Keratinocyte (primary cell): ENCODE measurements around the gene PRKCE.

Experiments used
- EZH2 ChIP-seq: IDR thresholded peaks from one replicate; pipeline ENCODE4 v1.6.1; 2012; ENCODE audit warnings: inconsistent platforms, mild to moderate bottlenecking, low read length, moderate library complexity
- TF ChIP-seq, protein P1 (sequence below), 3 experiments: IDR thresholded peaks in 1 of 3; conservative IDR thresholded peaks in 1 of 3; optimal IDR thresholded peaks in 1 of 3; 2 replicates in 2 of 3; 3 replicates in 1 of 3; pipeline versions ENCODE3 to v1.5.1; 2011; ENCODE audit warnings: low read length in 3 of 3, mild to moderate bottlenecking in 3 of 3, moderate library complexity in 2 of 3, control low read depth in 1 of 3, inconsistent platforms in 1 of 3; ENCODE audit not compliant: insufficient read depth in 2 of 3; ENCODE audit errors: extremely low read depth in 1 of 3

DNA sequence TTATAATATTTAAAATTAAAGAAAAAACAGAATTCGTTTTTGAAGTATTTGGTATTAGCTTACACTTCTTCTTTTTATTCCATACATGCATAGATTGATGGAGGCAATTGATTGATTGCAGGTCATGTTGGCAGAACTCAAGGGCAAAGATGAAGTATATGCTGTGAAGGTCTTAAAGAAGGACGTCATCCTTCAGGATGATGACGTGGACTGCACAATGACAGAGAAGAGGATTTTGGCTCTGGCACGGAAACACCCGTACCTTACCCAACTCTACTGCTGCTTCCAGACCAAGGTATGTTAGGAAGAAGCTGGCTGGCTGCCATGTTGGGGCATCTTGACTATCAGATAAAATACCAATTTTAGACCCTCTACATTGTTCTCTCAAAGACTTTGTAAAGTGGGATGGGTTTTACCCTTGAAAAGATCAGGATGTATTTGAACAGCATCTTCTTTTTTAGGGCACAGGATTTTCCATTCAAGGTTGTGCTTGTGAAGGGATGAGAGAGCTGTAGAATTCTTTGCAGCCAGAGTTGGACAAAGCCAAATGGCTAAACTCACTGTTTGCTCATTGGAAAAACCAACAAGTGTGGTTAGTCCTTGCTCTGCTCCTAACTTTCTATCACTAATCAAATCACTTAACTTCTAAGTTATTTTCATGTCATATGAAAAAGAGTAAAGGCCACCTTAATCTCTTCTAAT, 358.9 kb downstream of the PRKCE start:
- TF ChIP-seq, protein P1, sequence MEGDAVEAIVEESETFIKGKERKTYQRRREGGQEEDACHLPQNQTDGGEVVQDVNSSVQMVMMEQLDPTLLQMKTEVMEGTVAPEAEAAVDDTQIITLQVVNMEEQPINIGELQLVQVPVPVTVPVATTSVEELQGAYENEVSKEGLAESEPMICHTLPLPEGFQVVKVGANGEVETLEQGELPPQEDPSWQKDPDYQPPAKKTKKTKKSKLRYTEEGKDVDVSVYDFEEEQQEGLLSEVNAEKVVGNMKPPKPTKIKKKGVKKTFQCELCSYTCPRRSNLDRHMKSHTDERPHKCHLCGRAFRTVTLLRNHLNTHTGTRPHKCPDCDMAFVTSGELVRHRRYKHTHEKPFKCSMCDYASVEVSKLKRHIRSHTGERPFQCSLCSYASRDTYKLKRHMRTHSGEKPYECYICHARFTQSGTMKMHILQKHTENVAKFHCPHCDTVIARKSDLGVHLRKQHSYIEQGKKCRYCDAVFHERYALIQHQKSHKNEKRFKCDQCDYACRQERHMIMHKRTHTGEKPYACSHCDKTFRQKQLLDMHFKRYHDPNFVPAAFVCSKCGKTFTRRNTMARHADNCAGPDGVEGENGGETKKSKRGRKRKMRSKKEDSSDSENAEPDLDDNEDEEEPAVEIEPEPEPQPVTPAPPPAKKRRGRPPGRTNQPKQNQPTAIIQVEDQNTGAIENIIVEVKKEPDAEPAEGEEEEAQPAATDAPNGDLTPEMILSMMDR (optimal IDR thresholded peaks at IDR 0.05 in 1 of 3, IDR thresholded peaks at IDR 0.05 in 1 of 3, conservative IDR thresholded peaks at IDR 0.05 in 1 of 3; ENCODE audit: extremely low read depth in 1 of 3, insufficient read depth in 2 of 3, low read length in 3 of 3) = no peak
- no peak for TF ChIP-seq EZH2
